Subcutaneous abdominal adipose tissue (tissue), 5 donors: ENCODE data around the gene TMEM127.

Experiments used
- H3K27ac ChIP-seq: one replicate; pipeline ENCODE4 v1.7.0; 2013; ENCODE audit warnings: low read depth, mild to moderate bottlenecking, inconsistent platforms, low read length, moderate library complexity
- H3K27me3 ChIP-seq, 5 donors: one replicate each; pipeline ENCODE4 v1.7.0; 2013; ENCODE audit warnings: low read length in 5 of 5, inconsistent platforms in 1 of 5; ENCODE audit not compliant: control insufficient read depth in 5 of 5, insufficient read depth in 4 of 5
- H3K36me3 ChIP-seq, 5 donors: one replicate each; pipeline ENCODE4 v1.7.0; 2013; ENCODE audit warnings: low read length in 5 of 5; ENCODE audit not compliant: control insufficient read depth in 5 of 5, insufficient read depth in 5 of 5
- H3K4me1 ChIP-seq, 5 donors: one replicate each; pipeline ENCODE4 v1.7.0; 2013; ENCODE audit warnings: low read length in 5 of 5, mild to moderate bottlenecking in 3 of 5, moderate library complexity in 1 of 5; ENCODE audit not compliant: control insufficient read depth in 5 of 5, insufficient read depth in 5 of 5
- H3K4me3 ChIP-seq, 5 donors: one replicate each; pipeline ENCODE4 v1.7.0; 2013; ENCODE audit warnings: low read length in 5 of 5, low read depth in 1 of 5
- H3K9ac ChIP-seq, 5 donors: one replicate each; pipeline ENCODE4 v1.7.0; 2013; ENCODE audit warnings: low read length in 5 of 5, mild to moderate bottlenecking in 4 of 5, moderate library complexity in 3 of 5
- H3K9me3 ChIP-seq, 5 donors: one replicate each; pipeline ENCODE4 v1.7.0; 2013; ENCODE audit warnings: low read length in 5 of 5; ENCODE audit not compliant: control insufficient read depth in 5 of 5
- donor health status: healthy.
- donor health status: healthy.
- donor health status: healthy.
- donor health status: healthy.
- donor health status: healthy.

TMEM127 gene

GRCh38 chr2:96245609-96246390 lies 20.0 kb downstream of the TMEM127 start:
- H3K4me1 ChIP-seq = peaks cover 9 to 66% (median 47%) of the 10 kb centered on the region in 5 donors
- peaks cover 0 to under 1% (median 0%) of the 10 kb centered on the region in 5 donors for H3K36me3 ChIP-seq
- no peak overlapping the region for H3K27ac ChIP-seq
- no peak overlapping the region for H3K4me3 ChIP-seq
- no peaks in the 10 kb centered on the region for H3K9me3 ChIP-seq
- H3K9ac ChIP-seq = no peak overlapping the region
- no peaks in the 10 kb centered on the region for H3K27me3 ChIP-seq

GRCh38 chr2:96243843-96244242 lies 22.0 kb downstream of the TMEM127 start:
- Histone ChIP-seq H3K4me1 (peaks cover 12 to 62% (median 55%) of the 10 kb centered on the region in 5 donors), H3K27ac (no peak overlapping the region)

GRCh38 chr2:96241900-96242611 lies 23.7 kb downstream of the TMEM127 start:
- Histone ChIP-seq H3K27me3 (no peaks in the 10 kb centered on the region), H3K9me3 (no peaks in the 10 kb centered on the region), H3K36me3 (peaks cover 0 to 12% (median 4%) of the 10 kb centered on the region in 5 donors), H3K9ac (peak overlapping the region in 1 of 5 donors; percentile 4), H3K4me3 (peak overlapping the region in 3 of 5 donors; percentile 23 to 47 (median 39)), H3K27ac (peak overlapping the region; percentile 55), H3K4me1 (peaks cover 12 to 60% (median 54%) of the 10 kb centered on the region in 5 donors)

More at GRCh38 chr2:96243843-96244242, 22.0 kb downstream of the TMEM127 start:
- Histone ChIP-seq H3K27me3 (no peaks in the 10 kb centered on the region), H3K9me3 (no peaks in the 10 kb centered on the region), H3K4me3 (no peak overlapping the region), H3K36me3 (peaks cover 0 to 9% (median 4%) of the 10 kb centered on the region in 5 donors), H3K9ac (no peak overlapping the region)

GRCh38 chr2:96241227-96241626 lies 24.6 kb downstream of the TMEM127 start:
- no peaks in the 10 kb centered on the region for H3K9me3 ChIP-seq
- peaks cover 0 to 12% (median 4%) of the 10 kb centered on the region in 5 donors for H3K36me3 ChIP-seq
- H3K9ac ChIP-seq = no peak overlapping the region
- H3K4me3 ChIP-seq = no peak overlapping the region
- peaks cover 10 to 52% (median 47%) of the 10 kb centered on the region in 5 donors for H3K4me1 ChIP-seq
- no peaks in the 10 kb centered on the region for H3K27me3 ChIP-seq
- peak overlapping the region; percentile 55 for H3K27ac ChIP-seq

GRCh38 chr2:96240341-96241038 lies 25.3 kb downstream of the TMEM127 start:
- no peak overlapping the region for H3K4me3 ChIP-seq
- H3K9ac ChIP-seq = no peak overlapping the region
- H3K27me3 ChIP-seq = no peaks in the 10 kb centered on the region
- H3K36me3 ChIP-seq = peaks cover 0 to 12% (median 4%) of the 10 kb centered on the region in 5 donors
- H3K27ac ChIP-seq = no peak overlapping the region
- peaks cover 10 to 46% (median 40%) of the 10 kb centered on the region in 5 donors for H3K4me1 ChIP-seq
- no peaks in the 10 kb centered on the region for H3K9me3 ChIP-seq

GRCh38 chr2:96239745-96240264 lies 26.0 kb downstream of the TMEM127 start:
- H3K36me3 ChIP-seq = peaks cover 0 to 12% (median 4%) of the 10 kb centered on the region in 5 donors
- H3K27me3 ChIP-seq = no peaks in the 10 kb centered on the region
- no peak overlapping the region for H3K4me3 ChIP-seq
- no peak overlapping the region for H3K27ac ChIP-seq
- H3K9ac ChIP-seq = no peak overlapping the region
- peaks cover 10 to 40% (median 36%) of the 10 kb centered on the region in 5 donors for H3K4me1 ChIP-seq
- H3K9me3 ChIP-seq = no peaks in the 10 kb centered on the region

- Histone ChIP-seq H3K27ac (no peak overlapping the region), H3K36me3 (peaks cover 0 to 12% (median 4%) of the 10 kb centered on the region in 5 donors), H3K9ac (no peak overlapping the region), H3K27me3 (no peaks in the 10 kb centered on the region), H3K9me3 (no peaks in the 10 kb centered on the region), H3K4me3 (no peak overlapping the region), H3K4me1 (peaks cover 10 to 37% (median 33%) of the 10 kb centered on the region in 5 donors)
Measured at GRCh38 chr2:96239091-96239490, 26.7 kb downstream of the TMEM127 start.

GRCh38 chr2:96238266-96238665 lies 27.5 kb downstream of the TMEM127 start:
- H3K36me3 ChIP-seq = peaks cover 0 to 12% (median 4%) of the 10 kb centered on the region in 5 donors
- no peak overlapping the region for H3K9ac ChIP-seq
- H3K9me3 ChIP-seq = no peaks in the 10 kb centered on the region
- peaks cover 10 to 37% (median 33%) of the 10 kb centered on the region in 5 donors for H3K4me1 ChIP-seq
- no peaks in the 10 kb centered on the region for H3K27me3 ChIP-seq
- H3K4me3 ChIP-seq = no peak overlapping the region
- H3K27ac ChIP-seq = no peak overlapping the region

GRCh38 chr2:96236882-96237281 lies 28.9 kb downstream of the TMEM127 start:
- no peak overlapping the region for H3K27ac ChIP-seq
- H3K9ac ChIP-seq = no peak overlapping the region
- H3K4me1 ChIP-seq = peaks cover 4 to 27% (median 24%) of the 10 kb centered on the region in 5 donors
- H3K4me3 ChIP-seq = no peak overlapping the region
- peaks cover 0 to 12% (median 4%) of the 10 kb centered on the region in 5 donors for H3K36me3 ChIP-seq
- no peaks in the 10 kb centered on the region for H3K27me3 ChIP-seq
- H3K9me3 ChIP-seq = no peaks in the 10 kb centered on the region
